Inflammatory macrophage treated with lipopolysaccharide for 1 hour (primary cell): ENCODE data around the gene SDC4.

Source experiments
- DNase-seq, 2 donors: peaks; one replicate each; pipeline ENCODE4 v3.0.0-alpha.2; 2020 to 2022

The SDC4 gene

GRCh38 chr20:45342855-45343531, 5.2 kb downstream of the SDC4 start:
- no peak for DNase-seq

DNA sequence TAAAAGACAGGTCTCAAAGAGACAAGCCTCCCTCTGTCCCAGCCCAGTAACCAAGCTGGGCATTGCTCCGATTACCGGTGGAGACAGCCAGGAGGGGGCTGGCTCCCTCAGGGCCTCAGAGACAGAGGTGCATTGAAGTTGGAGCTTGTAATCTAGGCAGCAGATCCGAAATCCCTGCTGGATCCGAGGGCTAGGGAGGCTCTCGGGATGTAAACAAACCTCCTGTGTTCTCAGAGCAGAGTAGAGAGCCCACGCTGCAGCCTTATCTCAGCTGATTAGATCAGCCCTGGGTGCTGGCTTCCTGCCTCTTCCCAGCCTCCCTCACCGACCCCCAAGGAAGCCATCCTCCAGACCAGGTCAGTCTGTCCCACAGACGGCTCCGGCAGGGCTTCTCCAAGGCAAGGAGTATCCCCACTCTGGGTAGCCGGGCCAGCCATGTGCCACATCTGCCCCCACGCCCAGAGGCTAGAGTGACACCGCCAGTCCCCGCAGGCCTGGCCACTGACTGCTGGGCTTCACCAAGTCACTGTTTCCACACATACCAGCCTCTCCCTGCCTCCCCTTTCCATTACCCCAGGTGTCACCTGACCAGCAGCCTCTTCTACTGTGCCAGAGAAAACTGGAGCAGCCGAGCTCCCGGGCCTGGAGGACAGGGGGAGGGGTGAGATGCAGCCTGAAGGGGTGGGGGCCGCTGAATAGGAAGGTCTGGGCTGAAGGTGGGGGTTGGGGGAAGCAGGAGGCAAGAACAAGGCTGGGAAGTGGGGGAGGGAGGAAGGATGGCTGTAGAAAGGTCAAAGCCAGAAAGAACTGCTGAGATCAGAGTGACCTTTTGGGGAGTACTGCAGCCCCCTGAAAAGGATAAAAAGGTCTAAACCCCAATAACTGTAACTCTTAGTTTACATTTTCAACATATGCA, 6.0 kb downstream of the SDC4 start:
- DNase-seq: no peak

- no peak for DNase-seq
Observed at GRCh38 chr20:45341579-45341938, 6.7 kb downstream of the SDC4 start.

DNA sequence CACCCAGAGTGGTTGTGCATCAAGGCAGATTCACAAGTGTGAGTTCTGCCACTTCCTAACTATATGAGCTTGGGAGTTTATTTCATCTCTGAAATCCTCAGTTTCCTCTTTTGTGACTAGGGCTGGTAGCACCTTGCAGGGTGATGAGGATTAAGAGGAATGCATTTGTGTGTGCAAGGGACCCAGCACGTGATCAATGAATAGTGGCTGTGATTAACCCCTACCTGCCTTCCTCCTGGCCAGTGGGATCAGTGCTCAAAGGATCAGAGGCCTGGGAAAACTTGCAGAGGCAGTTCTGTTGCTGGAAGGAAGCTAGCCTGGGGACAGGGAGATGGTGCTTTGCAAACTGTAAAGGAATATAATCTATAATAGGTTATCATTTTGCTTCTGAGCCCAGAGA, 7.3 kb downstream of the SDC4 start:
- DNase-seq: no peak

DNA sequence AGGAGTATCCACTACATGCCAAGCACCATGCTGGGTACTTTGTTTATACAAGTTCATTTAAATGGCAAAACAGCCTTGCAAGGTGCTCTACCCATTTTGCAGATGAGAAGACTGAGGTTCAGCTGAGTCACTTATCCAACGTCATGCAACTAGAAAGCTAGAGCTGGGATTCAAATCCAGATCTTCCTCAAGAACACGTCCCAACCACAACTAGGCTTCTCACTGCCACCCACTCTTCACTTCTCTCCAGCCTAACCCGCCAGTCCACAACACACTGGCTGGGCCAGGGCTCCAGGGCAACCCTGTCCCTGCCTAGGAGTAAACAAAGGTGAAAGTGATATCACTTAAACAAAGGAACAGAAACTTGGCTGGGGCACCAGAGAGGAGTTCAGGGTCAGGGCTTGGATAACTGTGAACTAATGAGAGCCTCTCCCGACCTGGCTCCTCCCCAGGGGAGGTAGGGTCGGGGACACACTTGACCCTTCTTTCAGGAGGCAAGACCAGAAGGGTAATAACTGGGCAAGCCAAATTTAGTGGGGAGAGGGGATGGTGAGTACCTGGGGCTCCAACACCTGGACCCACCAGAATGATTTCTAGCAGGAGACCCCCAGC, 7.9 kb downstream of the SDC4 start:
- DNase-seq: no peak

GRCh38 chr20:45339799-45340198, 8.4 kb downstream of the SDC4 start:
- DNase-seq: no peak

DNA sequence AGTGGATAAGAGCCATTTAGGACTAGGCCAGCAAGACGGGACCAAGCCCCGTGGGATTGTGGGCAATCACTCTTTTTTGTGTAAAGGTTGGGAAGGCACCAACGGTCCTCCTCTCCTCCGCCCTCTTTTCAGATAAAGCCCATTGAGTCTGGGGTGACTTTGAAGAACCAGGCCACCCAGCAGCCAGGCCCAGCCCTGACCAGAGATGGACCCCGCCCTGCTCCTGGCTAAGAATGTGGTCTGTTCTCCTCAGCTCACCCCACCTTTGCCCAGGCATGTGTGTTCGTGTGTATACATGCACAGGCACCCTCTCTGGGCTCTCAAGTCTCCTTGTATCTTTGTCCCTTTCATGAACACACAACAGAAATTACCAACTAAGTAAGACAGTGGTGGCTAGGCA, 9.1 kb downstream of the SDC4 start:
- no peak for DNase-seq

DNA sequence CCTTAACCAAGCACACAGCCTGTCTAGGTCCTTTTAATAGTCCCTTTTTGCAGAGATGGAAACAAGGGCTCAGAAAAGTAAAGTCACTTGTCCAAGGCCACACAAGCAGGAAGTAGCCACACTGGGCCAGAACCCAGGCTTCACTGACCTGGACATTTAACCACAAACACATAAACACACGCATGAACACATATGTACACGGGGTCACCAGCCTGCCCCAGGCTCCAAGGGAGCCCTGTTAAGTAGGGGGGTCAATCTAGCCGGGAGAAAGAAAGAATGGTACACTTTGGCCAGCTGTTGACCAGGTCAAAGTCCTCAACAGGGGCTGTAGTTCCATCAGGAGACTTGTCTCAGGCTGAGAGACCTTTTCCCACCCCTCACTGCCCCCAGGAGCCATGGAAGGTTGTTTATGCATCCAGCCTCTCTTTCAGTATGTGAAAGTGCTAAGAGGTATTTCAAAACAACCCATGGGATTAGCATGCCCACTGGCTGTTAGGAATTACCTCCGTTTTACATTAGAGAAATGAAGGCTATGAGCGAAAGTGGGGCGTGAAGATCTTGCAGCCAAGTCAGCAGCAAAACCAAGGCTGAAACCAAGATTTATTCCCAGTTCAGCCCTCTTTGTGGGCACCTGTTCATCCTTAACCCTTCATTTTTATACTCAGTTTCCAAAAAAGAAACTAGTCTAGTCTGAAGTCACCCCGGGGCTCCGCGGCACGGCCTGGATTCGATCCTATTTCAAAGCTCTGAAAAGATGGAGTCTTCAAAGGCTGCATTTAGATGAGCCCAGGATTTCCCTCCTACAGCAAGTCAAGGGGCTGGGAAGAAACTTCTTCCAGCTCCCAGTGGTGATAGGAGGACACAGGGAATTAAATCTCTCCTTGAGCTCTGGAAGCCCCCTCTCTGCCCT, 9.8 kb downstream of the SDC4 start:
- no peak for DNase-seq

GRCh38 chr20:45337367-45338120, 10.7 kb downstream of the SDC4 start:
- no peak for DNase-seq

DNA sequence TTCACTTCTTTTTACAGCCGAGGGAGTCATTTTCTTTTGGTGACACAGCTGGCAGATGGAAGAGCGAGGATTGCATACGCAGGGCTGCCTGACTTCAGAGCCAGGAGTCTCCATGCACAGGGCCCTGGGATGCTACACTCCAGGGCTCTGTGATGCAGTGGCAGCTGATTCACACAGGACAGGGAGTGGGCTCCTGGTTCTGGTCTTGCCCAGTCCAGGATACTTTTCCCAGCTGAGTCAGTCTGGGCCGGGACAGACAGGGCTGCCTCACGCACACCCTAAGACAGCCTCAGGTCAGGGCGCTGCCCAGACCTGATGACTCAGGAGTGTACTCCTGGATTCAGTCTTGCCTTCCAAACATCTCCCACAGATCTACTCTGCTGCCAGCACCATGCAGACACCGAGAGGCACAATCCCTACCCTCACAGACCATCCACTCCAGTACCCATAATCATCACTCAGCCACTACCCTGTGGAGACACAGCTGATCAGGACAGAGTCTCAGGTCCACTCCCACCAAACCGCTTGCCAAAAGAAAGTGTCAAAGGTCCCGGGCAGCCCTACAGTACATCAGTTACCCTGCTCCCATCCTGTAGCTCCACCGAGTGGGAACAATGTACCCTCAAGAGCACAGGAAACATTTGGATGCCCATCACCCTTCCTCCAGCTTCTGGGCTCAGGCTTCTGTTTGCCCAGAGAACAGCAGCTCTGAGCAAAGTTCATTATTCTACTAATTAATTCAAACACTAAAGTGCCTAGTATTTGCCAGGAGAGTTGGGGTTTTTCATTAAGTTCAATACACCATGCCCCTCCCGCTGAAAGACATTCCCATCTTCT, 11.5 kb downstream of the SDC4 start:
- DNase-seq: no peak

GRCh38 chr20:45330476-45330875, 17.7 kb downstream of the SDC4 start:
- no peak for DNase-seq

DNA sequence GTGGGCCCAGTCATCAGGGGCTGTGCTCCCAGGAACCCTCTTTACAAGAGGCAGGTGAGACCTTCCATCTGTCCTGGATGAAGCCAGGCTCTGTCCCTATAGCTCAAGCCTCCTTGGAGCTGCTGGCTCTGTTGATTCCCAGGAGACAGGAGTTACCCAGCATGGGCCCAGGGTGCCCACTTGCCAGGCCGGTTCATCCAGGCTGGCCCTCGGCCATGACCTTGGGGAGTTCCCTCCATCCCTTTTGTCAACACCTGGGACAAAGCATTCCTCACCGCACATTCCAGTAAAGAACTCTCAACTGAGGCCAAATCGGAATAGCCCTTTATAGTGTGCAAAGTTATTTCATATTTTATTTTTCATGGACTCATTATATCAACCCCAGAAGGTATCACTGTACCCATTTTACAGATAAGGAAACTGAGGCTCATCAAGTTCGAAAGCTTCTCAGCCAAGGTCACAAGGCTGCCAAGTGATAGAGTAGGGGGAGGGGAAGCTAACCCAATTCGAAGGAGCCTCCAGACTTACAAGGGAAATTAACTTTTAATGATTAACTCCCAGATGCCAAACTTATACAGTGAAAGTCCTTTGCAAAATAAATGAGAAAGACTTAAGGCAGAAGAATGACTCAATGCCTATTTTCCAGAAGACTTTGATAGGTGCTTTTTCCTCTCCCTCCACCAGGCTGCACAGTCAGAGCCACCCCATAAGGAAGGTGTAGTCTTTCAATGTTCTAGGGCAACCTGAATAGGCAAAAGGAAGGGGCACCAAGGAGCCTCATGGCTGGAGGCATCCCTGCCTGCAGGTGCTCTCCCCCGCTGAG, 18.5 kb downstream of the SDC4 start:
- DNase-seq: no peak

DNA sequence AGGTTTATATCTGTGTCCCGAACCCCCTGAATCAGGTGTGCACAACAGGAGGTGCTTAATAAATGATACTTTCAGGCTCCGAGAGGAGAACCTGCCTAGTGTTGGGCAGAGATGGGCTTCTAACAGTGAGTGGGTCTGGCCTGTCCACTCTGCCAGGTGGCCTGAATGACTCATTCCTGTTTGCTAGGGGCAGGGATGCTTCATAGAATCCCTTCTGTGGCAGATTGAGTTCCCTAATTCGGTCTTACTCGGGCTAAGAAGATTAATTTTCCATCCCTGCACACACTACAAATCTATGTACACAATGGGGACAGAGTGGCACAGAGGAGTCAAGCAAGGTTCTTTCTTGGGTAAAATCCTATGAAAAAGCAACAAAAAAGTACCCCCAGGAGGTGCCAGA, 19.8 kb downstream of the SDC4 start:
- no peak for DNase-seq

DNA sequence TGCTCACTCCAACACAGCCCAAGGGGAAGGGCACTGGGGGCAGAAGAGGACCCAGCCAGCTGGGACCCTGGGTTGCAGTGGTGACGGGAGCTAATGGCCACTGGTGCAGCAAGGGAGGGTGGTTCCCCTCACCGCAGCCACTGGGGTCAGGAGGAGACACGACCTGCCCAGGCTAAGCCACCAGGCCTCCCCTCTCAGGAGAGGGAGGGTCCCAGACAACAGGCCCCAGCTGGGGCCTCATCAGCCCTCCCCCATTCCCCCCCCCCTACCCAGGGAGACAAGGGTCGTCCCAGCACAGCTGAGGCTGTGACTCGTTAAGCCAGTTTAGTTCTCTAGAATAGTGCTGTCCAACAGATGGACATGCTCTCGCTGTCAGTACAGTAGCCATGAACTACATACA, 22.9 kb downstream of the SDC4 start:
- DNase-seq: no peak

- DNase-seq: peak; percentile 9 to 44
Observed at GRCh38 chr20:45323731-45324130, 24.5 kb downstream of the SDC4 start.

DNA sequence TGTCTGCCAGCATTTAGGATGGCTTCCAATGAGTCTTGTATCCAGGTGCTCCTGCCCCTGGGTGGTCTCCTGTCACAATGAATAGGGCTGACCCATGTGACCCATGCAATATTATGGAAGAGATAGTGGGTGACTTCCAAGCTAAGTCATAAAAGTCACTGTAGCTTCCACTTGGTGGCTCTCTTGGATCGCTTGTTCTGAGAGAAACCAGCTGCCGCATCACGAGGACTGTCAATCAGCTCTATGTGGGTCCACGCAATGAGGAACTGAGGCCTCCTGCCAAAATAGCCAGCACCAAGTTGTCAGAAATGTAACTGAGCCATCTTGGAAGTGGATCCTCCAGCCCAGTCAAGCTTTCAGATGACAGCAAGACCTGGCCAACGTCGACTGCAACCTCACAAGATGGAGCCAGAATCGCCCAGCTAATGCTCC, 25.3 kb downstream of the SDC4 start:
- peak; percentile 76 to 88 for DNase-seq

DNA sequence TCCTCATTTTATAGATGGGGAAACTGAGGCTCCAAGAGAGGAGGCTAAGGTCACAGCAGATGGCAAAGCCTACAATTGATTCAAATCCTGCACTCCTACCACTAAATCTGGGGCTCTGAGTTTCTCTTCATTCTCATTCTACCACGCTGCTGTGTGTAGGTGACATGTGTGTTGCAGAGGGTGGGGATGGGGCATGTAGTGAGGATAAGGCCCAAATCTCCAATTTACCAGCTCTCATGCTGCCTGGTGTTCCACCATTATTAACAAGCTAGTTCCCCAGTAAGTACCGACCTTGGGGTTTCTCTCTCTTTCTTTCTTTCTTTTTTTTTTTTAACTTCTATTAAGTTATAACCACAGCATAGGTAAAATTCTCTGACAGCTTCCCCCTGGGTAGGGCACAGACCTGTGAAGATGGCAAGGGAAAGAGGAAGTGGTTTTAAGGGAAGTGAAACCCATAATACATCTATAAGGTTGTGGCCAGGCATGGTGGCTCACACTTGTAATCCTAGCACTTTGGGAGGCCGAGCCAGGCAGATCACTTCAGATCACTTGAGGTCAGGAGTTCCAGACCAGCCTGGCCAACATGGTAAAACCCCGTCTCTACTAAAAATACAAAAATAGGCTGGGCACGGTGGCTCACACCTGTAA, 27.2 kb downstream of the SDC4 start:
- peak; percentile 28 to 33 for DNase-seq

DNA sequence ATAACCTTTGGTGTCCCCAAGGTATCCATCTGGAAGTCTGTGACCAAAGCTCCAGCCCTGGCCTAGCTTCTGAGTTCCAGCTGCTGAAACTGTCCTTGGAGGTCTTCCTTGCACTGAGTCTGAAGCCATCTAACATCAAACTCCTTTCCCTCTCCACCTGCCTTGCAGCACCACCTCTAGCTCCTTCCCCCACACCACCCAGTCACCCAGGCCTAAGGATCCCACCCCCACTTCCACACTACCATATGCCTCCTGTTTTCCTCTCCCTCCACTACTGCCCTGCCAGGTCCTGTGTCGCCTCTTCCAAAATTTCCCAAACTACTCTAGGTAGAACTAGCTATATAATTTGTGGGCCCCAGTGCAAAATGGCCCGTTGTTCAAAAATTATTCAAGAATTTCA, 29.3 kb downstream of the SDC4 start:
- DNase-seq: no peak

DNA sequence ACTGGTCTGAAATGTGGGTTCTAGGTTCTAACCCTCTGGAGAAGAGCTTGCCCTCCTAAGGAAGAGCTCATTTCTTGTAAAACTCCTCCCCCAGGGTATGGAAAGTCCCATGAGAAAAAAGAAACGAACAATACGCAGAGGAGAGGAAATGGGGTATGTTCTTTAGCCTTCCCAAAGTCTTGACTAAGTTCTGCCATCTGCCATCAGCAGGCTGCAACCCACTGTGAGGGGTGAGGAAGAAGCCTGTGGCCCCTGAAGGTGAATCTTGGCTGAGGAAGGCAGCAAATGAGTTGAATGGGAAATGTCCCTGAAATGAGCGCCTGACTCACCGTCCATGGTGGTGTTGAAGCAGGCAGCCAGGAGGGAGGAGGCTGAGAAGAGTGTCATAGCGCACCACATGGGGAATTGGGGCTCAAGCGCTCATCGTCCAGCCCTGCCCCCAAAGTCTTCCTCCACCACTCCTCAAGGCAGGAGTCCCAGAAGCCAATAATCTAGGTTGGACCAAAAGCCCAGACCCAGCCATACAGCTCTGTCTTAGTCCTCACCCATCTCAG, 29.8 kb downstream of the SDC4 start:
- no peak for DNase-seq
